Measurements from ENCODE around the gene CCM2. TPM values are rescaled to one million over a fixed set of nuclear protein-coding genes. Genes with fewer than 3 reads are reported as not detected.

The CCM2 gene
- total RNA-seq, 1 donor from 2014 or later: 34.1 TPM

DNA sequence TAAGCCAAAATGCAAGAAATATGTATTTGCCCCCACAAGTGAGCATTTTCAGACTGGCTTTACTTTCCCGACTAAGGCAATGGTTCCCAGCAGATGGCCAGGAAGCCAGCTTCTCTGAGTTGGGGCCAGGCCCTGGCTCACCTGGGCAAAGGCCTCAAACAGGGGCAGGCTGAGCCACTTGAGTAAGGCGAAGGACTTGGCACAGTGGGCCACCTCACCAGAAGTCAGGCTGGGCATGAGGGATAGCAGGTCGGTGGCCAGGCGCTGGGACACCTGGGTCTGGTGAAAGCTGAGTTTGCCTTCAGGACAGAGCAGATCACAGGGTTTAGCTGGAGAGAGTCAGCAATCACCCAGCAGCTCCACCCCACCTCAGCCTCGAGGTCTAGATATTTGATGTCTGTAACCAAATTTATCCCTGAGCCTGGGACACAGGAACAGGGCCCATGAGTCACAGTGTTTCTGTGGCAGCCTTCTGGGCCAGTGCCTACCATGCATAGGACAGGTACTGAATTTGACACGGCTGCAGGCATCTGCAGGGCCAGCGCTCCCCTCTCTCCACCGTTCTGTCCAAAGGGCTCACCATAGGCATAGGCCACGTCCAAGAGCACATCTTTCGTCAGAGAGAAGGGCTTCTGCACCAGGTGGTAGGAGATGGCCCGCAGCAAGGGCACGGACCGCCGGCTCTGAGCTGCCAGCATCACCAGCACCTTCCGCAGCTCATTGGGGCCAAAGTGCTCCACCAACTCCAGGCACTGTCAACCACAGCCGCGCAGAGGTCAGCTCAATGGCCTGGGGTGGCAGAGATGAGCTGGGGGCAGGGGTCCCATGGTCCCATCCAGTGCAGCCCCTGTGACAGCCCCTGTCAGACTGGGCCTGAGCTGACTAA lies 104.2 kb downstream of the CCM2 start:
- H3K36me3 Mint-ChIP-seq: peaks cover 8% of the 10 kb centered on the region

DNA sequence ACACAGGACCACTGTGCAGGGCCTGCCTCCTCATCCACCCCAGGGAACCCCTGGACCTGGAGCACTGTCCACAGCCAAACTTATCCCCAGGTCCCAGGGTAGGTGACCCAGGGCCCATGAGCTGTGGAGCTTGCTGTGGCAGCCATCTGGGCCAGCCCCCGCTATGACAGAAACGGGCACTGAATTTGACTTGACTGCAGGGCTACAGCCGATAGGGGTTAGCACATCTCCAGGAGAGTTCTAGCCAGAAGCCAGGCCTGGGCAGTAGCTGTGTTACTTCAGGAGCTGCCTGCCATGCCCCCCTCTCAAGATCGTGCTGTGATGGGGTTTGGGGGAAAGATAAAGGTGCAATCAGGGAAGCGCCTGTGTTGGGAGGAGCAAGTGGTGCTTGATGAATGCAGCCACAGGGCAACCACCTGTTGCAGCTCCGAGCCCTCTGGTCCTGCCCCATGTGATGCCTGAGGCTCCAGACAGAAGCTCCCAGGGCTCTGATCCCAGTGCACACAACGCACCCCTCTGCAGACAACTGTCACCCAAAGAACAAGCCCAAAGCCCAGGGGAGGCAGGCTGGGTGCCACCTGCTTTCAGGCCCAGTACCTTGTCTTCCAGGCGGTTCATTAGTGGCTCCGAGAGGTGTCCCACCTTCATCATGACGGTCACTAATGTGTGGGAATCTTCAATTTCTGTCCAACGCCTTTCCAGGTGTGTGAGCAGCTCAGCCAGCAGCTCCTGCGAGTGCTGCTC lies 105.0 kb downstream of the CCM2 start:
- Mint-ChIP-seq H3K4me3 (no peak overlapping the region), H3K27me3 (ENCODE audit: low read depth) (no peaks in the 10 kb centered on the region), H3K9me3 (no peaks in the 10 kb centered on the region), H3K27ac (no peak overlapping the region), H3K4me1 (peaks cover 2% of the 10 kb centered on the region), H3K36me3 (peaks cover 6% of the 10 kb centered on the region)
- DNase-seq (ENCODE audit: low spot score in 2 of 2, unreplicated experiment in 2 of 2): no peak
- no peak for TF ChIP-seq CTCF (IDR thresholded peaks at IDR 0.05; ENCODE audit: unreplicated experiment)

More for the DNA sequence above, 104.2 kb downstream of the CCM2 start:
- no peak for TF ChIP-seq CTCF (IDR thresholded peaks at IDR 0.05; ENCODE audit: unreplicated experiment)
- Mint-ChIP-seq H3K4me1 (no peaks in the 10 kb centered on the region), H3K9me3 (no peaks in the 10 kb centered on the region), H3K4me3 (no peak overlapping the region), H3K27ac (no peak overlapping the region), H3K27me3 (ENCODE audit: low read depth) (no peaks in the 10 kb centered on the region)
- DNase-seq (ENCODE audit: low spot score in 2 of 2, unreplicated experiment in 2 of 2): no peak

- Mint-ChIP-seq H3K4me1 (peaks cover 7% of the 10 kb centered on the region), H3K9me3 (no peaks in the 10 kb centered on the region), H3K4me3 (no peak overlapping the region), H3K36me3 (peaks cover 6% of the 10 kb centered on the region), H3K27ac (no peak overlapping the region), H3K27me3 (ENCODE audit: low read depth) (no peaks in the 10 kb centered on the region)
- no peak for TF ChIP-seq CTCF (IDR thresholded peaks at IDR 0.05; ENCODE audit: unreplicated experiment)
- no peak for DNase-seq (ENCODE audit: low spot score in 2 of 2, unreplicated experiment in 2 of 2)
These were observed 105.7 kb downstream of the CCM2 start for GRCh38 chr7:45105588-45106188.

GRCh38 chr7:45106820-45107219 lies 106.8 kb downstream of the CCM2 start:
- TF ChIP-seq CTCF (IDR thresholded peaks at IDR 0.05; ENCODE audit: unreplicated experiment): no peak
- no peak overlapping the region for H3K27ac Mint-ChIP-seq
- no peak overlapping the region for H3K4me3 Mint-ChIP-seq
- no peak for DNase-seq (ENCODE audit: low spot score in 2 of 2, unreplicated experiment in 2 of 2)
- H3K9me3 Mint-ChIP-seq: no peaks in the 10 kb centered on the region
- H3K36me3 Mint-ChIP-seq: peaks cover 6% of the 10 kb centered on the region
- no peaks in the 10 kb centered on the region for H3K27me3 Mint-ChIP-seq (ENCODE audit: low read depth)
- peaks cover 12% of the 10 kb centered on the region for H3K4me1 Mint-ChIP-seq

GRCh38 chr7:45107356-45107755 lies 107.4 kb downstream of the CCM2 start:
- H3K27ac Mint-ChIP-seq: no peak overlapping the region
- DNase-seq (ENCODE audit: low spot score in 2 of 2, unreplicated experiment in 2 of 2): no peak
- no peak for TF ChIP-seq CTCF (IDR thresholded peaks at IDR 0.05; ENCODE audit: unreplicated experiment)
- no peaks in the 10 kb centered on the region for H3K9me3 Mint-ChIP-seq
- peaks cover 6% of the 10 kb centered on the region for H3K36me3 Mint-ChIP-seq
- peaks cover 16% of the 10 kb centered on the region for H3K4me1 Mint-ChIP-seq
- H3K4me3 Mint-ChIP-seq: no peak overlapping the region
- no peaks in the 10 kb centered on the region for H3K27me3 Mint-ChIP-seq (ENCODE audit: low read depth)
